ENCODE results near the gene TTC23.

DNA sequence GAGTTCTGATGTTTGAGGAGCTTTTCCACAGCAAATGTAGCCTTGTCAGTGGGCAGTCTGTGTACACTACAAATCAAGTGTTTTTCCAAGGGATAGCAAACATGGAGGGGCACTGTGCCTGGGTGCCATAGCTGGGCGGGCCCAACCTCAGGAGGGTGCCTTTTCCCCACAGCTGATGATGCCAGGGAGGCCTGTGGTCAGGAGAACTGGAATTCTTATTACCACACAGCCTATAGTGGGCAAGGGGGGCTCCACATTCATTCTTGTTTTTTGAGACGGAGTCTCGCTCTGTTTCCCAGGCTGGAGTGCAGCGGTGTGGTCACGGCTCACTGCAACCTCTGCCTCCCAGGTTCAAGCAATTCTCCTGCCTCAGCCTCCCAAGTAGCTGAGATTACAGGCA is 102.7 kb downstream of the TTC23 start:
- TF ChIP-seq POLR2AphosphoS5 (IDR thresholded peaks at IDR 0.05; ENCODE audit: low read depth, low read length) (no peak), POLR2A (IDR thresholded peaks at IDR 0.05; ENCODE audit: low read depth, low read length) (no peak), TAF1 (IDR thresholded peaks at IDR 0.05; ENCODE audit: borderline replicate concordance, low read depth, low read length) (no peak)

All from GM12892 (cell line).